Activated CD4-positive, alpha-beta T cell treated with anti-CD3 and anti-CD28 coated beads, Interleukin-2, amount 10 ng/mL, durations not matched to agents 24 days and 14 days (primary cell): ENCODE data around the gene GRP. TPM values are rescaled to one million over a fixed set of nuclear protein-coding genes. Genes with fewer than 3 reads are reported as not detected.

Experiments
- DNase-seq: peaks from one replicate; pipeline ENCODE4 v3.0.0; 2022
- H3K27ac Mint-ChIP-seq: one replicate; pipeline ENCODE4 v1.8.0; 2022; ENCODE audit warnings: mild to moderate bottlenecking, mixed read lengths
- H3K27me3 Mint-ChIP-seq: one replicate; pipeline ENCODE4 v1.8.0; 2022; ENCODE audit warnings: mixed read lengths
- H3K36me3 Mint-ChIP-seq: one replicate; pipeline ENCODE4 v1.8.0; 2022; ENCODE audit warnings: low read depth, mild to moderate bottlenecking, mixed read lengths
- H3K4me1 Mint-ChIP-seq: one replicate; pipeline ENCODE4 v1.8.0; 2021; ENCODE audit warnings: mixed read lengths
- H3K4me3 Mint-ChIP-seq: one replicate; pipeline ENCODE4 v1.8.0; 2022; ENCODE audit warnings: mild to moderate bottlenecking, moderate library complexity, mixed read lengths
- H3K9me3 Mint-ChIP-seq: one replicate; pipeline ENCODE4 v1.8.0; 2021; ENCODE audit warnings: mixed read lengths
- intact Hi-C: fragments of 100-400 bp; cut with micrococcal nuclease; formaldehyde crosslinking; loops from one replicate; pipeline ENCODE4 v1.15.1; 2023
- total RNA-seq: library from RNA; stranded (reverse); gene quantifications from 2 replicates; pipeline ENCODE4 v1.2.3, GENCODE V29; 2022

The GRP gene
- not detected in 2 replicates for total RNA-seq

DNA sequence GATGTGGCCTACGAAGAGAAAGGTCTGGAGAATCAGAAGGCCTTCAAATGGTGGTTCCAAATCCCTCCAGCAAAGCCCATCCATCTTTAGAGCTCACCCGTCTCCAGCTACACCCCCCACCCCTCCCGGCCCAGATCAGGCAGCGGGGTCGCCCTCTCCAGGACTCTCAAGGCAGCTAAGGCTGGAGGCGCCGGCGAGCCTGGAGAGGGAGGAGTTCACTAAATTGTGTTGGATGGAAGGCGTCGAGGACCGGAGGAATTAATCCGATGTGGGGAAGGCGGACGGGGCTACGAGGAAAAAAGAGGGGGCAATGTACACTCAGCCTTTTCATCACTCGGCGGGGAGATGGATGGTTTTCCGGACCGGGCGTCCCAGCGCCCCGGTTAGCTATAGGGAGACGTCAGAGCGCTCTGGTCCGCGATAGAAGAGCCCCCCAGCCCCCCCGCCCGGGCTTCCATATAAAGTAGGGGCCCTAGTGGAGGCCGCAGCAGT lies at the start of gene GRP:
GRP (plus strand) TSS at position 487 of the 492 bp plus-strand sequence. CDS start 108 bp downstream, outside the sequence.
- intact Hi-C loops, result loop anchor here (5.0 to 10.0 kb wide), 2 partner anchors 53 to 135 kb away; partner anchors contain the start of gene RAX
- Mint-ChIP-seq H3K4me1 (peaks cover 2% of the 10 kb centered on the region), H3K27me3 (peaks cover 73% of the 10 kb centered on the region), H3K36me3 (no peaks in the 10 kb centered on the region), H3K4me3 (no peak within 1 kb of the TSS), H3K27ac (no peak within 1 kb of the TSS), H3K9me3 (no peaks in the 10 kb centered on the region)
- DNase-seq, result no peak

GRCh38 chr18:59172664-59173249 lies 47.2 kb upstream of the GRP start:
- H3K27me3 Mint-ChIP-seq, result peaks cover 6% of the 10 kb centered on the region
- peaks cover 2% of the 10 kb centered on the region for H3K36me3 Mint-ChIP-seq
- intact Hi-C loops, result loop anchor here (10.0 kb wide), 1 partner anchor 88 kb away; no protein-coding TSS in a partner anchor
- no peak overlapping the region for H3K4me3 Mint-ChIP-seq
- no peak for DNase-seq
- H3K9me3 Mint-ChIP-seq, result peaks cover 15% of the 10 kb centered on the region
- H3K4me1 Mint-ChIP-seq, result no peaks in the 10 kb centered on the region
- H3K27ac Mint-ChIP-seq, result no peak overlapping the region

DNA sequence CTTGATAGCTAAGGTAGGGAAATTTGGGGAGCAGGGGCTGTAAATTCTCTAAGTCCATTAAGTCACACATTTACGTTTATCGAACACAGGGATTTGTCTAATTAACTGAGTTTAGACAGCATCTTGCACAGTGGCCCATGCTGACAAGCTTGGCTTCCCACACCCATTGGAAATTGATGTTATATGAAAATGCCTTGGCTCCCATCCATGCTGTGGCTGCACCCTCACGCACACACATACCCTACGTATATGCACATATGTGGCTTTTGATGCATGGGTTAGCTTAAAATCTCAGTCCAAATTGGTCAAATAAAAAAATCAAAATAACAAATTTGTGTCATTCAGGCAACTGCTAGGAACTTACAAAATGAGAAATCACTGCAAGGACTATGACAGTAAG lies 42.5 kb upstream of the GRP start:
- Mint-ChIP-seq H3K27me3 (peaks cover 1% of the 10 kb centered on the region), H3K27ac (no peak overlapping the region), H3K4me3 (no peak overlapping the region), H3K4me1 (no peaks in the 10 kb centered on the region), H3K9me3 (peaks cover 10% of the 10 kb centered on the region), H3K36me3 (no peaks in the 10 kb centered on the region)
- intact Hi-C loops, result loop anchor here (10.0 kb wide), 1 partner anchor 93 kb away; no protein-coding TSS in a partner anchor
- no peak for DNase-seq

DNA sequence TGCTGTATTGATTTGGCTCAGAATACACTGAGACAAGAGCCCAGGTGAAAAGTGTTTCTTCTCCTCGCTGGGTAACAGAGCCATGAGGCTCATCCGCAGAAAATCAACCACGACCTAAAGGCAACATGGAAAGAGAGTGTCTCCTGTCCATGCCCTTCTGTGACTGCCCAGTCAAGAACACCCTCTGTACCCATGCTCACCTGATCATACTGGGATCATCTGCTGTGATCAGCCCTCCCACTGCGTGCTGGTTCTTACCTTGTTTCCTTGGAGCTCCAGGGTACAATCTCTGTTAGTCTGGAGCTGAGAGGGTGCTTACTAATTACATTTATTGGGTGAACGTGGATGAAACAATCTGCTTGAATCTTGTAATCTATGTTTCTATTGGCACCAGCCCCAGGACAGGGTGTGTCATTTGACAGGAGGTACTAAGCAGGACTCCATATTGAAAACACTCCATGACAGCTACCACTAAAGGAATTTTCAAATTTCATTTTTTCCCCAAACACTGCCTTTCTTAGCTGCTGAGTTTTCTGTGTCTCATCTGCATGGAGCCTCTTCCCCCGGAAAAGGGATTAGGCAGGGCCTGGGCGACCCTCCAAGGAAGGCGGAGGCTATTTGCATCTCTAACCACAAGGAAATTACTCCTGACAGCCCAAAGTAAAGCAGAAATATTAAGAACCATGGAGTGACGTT lies 39.7 kb upstream of the GRP start:
- intact Hi-C loops, result no loop called here
- no peaks in the 10 kb centered on the region for H3K36me3 Mint-ChIP-seq
- H3K27ac Mint-ChIP-seq, result no peak overlapping the region
- H3K9me3 Mint-ChIP-seq, result no peaks in the 10 kb centered on the region
- no peak for DNase-seq
- peaks cover 1% of the 10 kb centered on the region for H3K27me3 Mint-ChIP-seq
- no peaks in the 10 kb centered on the region for H3K4me1 Mint-ChIP-seq
- no peak overlapping the region for H3K4me3 Mint-ChIP-seq

DNA sequence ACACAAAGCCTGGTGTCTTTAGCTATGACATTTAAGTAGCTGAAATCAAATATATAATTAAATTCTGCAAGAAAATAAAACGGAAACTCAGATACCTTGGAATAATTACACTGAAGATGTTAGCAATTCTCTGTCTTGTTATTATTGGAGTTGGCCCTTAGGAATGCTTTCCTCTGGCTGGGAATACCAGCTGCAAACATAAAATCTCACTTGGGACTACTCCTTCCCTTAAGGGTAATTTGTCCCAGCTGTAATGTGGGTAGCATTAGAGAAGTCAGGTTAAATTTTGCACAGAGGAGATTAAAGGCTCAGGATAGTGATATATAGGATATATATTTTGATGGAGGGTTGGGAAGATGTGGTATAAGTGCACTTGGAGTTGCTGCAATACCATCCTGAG lies 37.3 kb upstream of the GRP start:
- H3K9me3 Mint-ChIP-seq, result no peaks in the 10 kb centered on the region
- intact Hi-C loops, result no loop called here
- H3K36me3 Mint-ChIP-seq, result no peaks in the 10 kb centered on the region
- H3K4me1 Mint-ChIP-seq, result no peaks in the 10 kb centered on the region
- no peak for DNase-seq
- no peak overlapping the region for H3K4me3 Mint-ChIP-seq
- H3K27me3 Mint-ChIP-seq, result peaks cover 6% of the 10 kb centered on the region
- H3K27ac Mint-ChIP-seq, result no peak overlapping the region

GRCh38 chr18:59189008-59189407 lies 30.9 kb upstream of the GRP start:
- Mint-ChIP-seq H3K4me3 (no peak overlapping the region), H3K27ac (no peak overlapping the region), H3K4me1 (no peaks in the 10 kb centered on the region), H3K9me3 (peaks cover 8% of the 10 kb centered on the region), H3K27me3 (peaks cover 4% of the 10 kb centered on the region), H3K36me3 (no peaks in the 10 kb centered on the region)
- no peak for DNase-seq
- intact Hi-C loops, result no loop called here

DNA sequence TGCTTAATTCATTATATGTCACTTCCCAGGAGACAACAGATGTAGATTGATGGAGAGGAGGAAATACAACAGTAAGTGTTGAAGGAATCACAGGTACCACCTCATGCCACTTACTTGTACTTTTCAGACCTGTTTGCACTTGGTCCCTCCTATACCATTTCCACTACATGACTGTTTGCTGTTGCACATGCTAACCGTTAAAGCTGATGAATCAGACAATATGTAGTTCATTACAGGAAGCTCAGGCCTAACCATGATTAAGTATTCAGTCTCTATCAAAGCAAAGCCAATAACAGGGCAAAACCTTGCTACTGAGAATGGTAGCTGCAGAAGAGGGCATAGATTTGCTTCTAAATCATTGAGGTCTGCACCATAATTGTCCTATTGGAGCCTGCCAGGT lies 30.2 kb upstream of the GRP start:
- DNase-seq, result no peak
- no peaks in the 10 kb centered on the region for H3K36me3 Mint-ChIP-seq
- H3K4me3 Mint-ChIP-seq, result no peak overlapping the region
- H3K27ac Mint-ChIP-seq, result no peak overlapping the region
- peaks cover 8% of the 10 kb centered on the region for H3K9me3 Mint-ChIP-seq
- intact Hi-C loops, result no loop called here
- H3K27me3 Mint-ChIP-seq, result peaks cover 4% of the 10 kb centered on the region
- H3K4me1 Mint-ChIP-seq, result no peaks in the 10 kb centered on the region

DNA sequence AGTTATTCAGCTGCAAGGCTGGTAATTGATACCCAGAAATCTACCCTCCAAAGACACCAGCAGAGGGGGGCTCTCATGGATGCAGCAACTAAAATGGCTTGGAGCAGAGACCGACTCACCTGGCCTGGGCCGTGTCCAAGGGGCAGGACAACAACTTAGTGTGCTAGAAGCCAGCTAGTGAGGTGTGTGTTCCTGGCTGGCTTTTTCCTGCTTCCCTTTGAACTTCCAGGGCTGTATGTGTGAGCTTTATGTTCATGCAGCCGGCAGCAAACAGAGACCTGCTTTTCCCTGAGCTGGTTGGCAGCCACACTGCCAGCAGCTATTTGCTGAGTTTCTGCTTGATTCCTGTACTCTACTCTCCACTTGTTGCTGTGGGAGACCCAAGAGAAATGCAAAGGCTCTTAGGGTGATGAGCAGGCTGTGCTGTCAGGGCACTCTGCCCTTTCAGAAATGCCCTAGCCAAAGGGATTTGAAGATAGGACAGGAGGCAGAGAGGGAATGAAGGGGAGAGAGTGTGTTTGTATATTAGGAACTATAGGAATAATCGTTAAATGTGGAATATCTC lies 23.7 kb upstream of the GRP start:
- Mint-ChIP-seq H3K4me3 (no peak overlapping the region), H3K4me1 (no peaks in the 10 kb centered on the region), H3K27ac (no peak overlapping the region), H3K9me3 (no peaks in the 10 kb centered on the region), H3K27me3 (peaks cover 20% of the 10 kb centered on the region), H3K36me3 (no peaks in the 10 kb centered on the region)
- intact Hi-C loops, result no loop called here
- DNase-seq, result no peak

GRCh38 chr18:59197636-59198035 lies 22.3 kb upstream of the GRP start:
- Mint-ChIP-seq H3K9me3 (no peaks in the 10 kb centered on the region), H3K4me3 (no peak overlapping the region), H3K27me3 (peaks cover 25% of the 10 kb centered on the region), H3K4me1 (no peaks in the 10 kb centered on the region), H3K27ac (no peak overlapping the region), H3K36me3 (no peaks in the 10 kb centered on the region)
- no peak for DNase-seq
- intact Hi-C loops, result no loop called here

DNA sequence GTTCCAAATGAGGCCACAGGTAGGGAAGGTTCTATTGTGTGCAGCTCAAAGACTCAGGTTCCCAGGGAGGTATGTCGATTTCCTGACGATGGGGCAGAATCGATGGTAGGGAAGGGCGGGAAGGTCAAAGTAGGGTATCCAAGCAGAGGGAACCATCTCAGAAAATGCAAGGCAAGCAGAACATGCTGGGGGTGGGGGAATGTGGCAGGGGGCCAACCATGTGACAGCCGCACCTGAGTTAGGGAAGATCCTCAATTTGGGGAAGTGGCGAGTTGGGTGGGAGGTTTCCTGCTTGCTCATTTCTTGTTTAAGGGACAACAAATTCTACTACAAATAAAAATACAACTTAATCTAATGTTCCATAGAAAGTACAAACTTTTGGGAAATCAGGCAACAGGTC lies 21.7 kb upstream of the GRP start:
- DNase-seq, result no peak
- Mint-ChIP-seq H3K27me3 (peaks cover 28% of the 10 kb centered on the region), H3K9me3 (no peaks in the 10 kb centered on the region), H3K4me1 (no peaks in the 10 kb centered on the region), H3K36me3 (no peaks in the 10 kb centered on the region), H3K27ac (no peak overlapping the region), H3K4me3 (no peak overlapping the region)
- intact Hi-C loops, result no loop called here

DNA sequence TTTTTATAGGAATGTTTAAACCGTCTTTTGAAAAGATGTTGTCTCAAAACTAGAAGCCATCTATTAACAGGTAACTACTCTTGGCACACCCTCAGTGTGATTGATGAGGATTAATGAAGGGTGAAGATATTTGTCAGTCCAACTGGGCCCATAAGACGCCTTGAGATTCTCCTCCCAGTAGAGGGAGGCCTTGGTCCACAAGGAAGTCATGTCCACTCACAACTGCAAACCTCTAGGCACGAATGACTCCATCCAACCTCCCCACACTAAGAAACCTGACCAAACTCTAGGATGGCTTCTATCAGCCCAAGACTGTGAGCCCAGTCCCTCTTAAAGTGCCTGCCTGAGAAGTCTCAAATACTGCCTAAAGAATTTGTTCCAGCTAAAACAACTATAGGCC lies 19.2 kb upstream of the GRP start:
- Mint-ChIP-seq H3K36me3 (no peaks in the 10 kb centered on the region), H3K27ac (no peak overlapping the region), H3K27me3 (peaks cover 32% of the 10 kb centered on the region), H3K9me3 (no peaks in the 10 kb centered on the region), H3K4me1 (no peaks in the 10 kb centered on the region), H3K4me3 (no peak overlapping the region)
- no peak for DNase-seq
- intact Hi-C loops, result no loop called here

- Mint-ChIP-seq H3K27me3 (peaks cover 33% of the 10 kb centered on the region), H3K9me3 (no peaks in the 10 kb centered on the region), H3K4me1 (no peaks in the 10 kb centered on the region), H3K36me3 (no peaks in the 10 kb centered on the region), H3K27ac (no peak overlapping the region), H3K4me3 (no peak overlapping the region)
- DNase-seq, result no peak
- intact Hi-C loops, result no loop called here
These were observed 17.6 kb upstream of the GRP start for GRCh38 chr18:59202258-59202820.

GRCh38 chr18:59207506-59207905 lies 12.5 kb upstream of the GRP start:
- Mint-ChIP-seq H3K27ac (no peak overlapping the region), H3K27me3 (peaks cover 12% of the 10 kb centered on the region), H3K9me3 (no peaks in the 10 kb centered on the region), H3K4me3 (no peak overlapping the region), H3K4me1 (no peaks in the 10 kb centered on the region), H3K36me3 (no peaks in the 10 kb centered on the region)
- no peak for DNase-seq
- intact Hi-C loops, result no loop called here

- no peak for DNase-seq
- H3K4me1 Mint-ChIP-seq, result no peaks in the 10 kb centered on the region
- H3K4me3 Mint-ChIP-seq, result no peak overlapping the region
- no peaks in the 10 kb centered on the region for H3K9me3 Mint-ChIP-seq
- no peak overlapping the region for H3K27ac Mint-ChIP-seq
- H3K36me3 Mint-ChIP-seq, result no peaks in the 10 kb centered on the region
- intact Hi-C loops, result no loop called here
- peaks cover 9% of the 10 kb centered on the region for H3K27me3 Mint-ChIP-seq
These were observed 11.3 kb upstream of the GRP start for GRCh38 chr18:59208602-59209125.
